GM23248 (cell line): ENCODE results near the gene TNFSF13B.

Source experiments
- EZH2 ChIP-seq: fragments of 200-600 bp; sonication (generic); IDR thresholded peaks from 2 replicates; pipeline ENCODE4 v1.6.1; 2018; ENCODE audit warnings: antibody characterized with exemption, mild to moderate bottlenecking; ENCODE audit not compliant: insufficient read depth, poor library complexity, severe bottlenecking
- EZH2phosphoT487 ChIP-seq: fragments of 200-600 bp; sonication (generic); IDR thresholded peaks from 2 replicates; pipeline ENCODE4 v1.6.1; 2018; ENCODE audit warnings: antibody characterized with exemption, moderate library complexity, mild to moderate bottlenecking, low read depth; ENCODE audit not compliant: insufficient read depth

DNA sequence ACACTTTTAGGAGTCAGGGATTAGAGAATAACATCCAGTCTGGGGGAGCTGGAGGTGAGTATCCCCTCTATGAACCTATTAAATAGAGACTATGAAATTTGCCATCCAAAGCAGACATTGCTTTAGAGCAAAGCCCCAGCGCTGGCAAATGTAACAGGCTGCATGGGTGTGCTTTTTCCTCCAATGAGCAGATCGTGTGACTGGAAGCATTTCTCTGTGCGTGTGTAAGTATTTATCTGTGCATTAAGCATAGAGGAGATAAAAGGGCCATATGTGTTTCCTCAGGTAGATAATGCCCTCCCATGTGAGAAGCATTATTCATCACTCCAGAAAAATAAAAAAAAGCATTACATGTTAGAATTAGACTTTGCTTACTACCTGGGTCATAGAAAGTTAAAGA lies 924 bp downstream of the TNFSF13B start:
- TF ChIP-seq EZH2 = no peak
- TF ChIP-seq EZH2phosphoT487 = no peak
